H1 (cell line): Measurements from ENCODE around the gene NUP210. TPM values are rescaled to one million over a fixed set of nuclear protein-coding genes. Genes with fewer than 3 reads are reported as not detected.
"Not testable (repeated sequence)": the region's sequence is repeated elsewhere in the genome, so short reads cannot be mapped to it uniquely, and the experiment has no call there.

ENCODE experiments used
- CTCF ChIA-PET: fragments of 300-600 bp; sonication (Branson Sonifier 250); formaldehyde crosslinking; loops from one replicate; lab custom pipeline; 2021; ENCODE audit not compliant: partially characterized antibody; lab: Charles Lee
- POLR2A ChIA-PET: fragments of 300-600 bp; sonication (Branson Sonifier 250); formaldehyde crosslinking; loops from one replicate; lab custom pipeline; 2021; ENCODE audit warnings: inconsistent platforms; ENCODE audit not compliant: partially characterized antibody; lab: Charles Lee
- DNase-seq, 2 experiments: peaks; one replicate each; pipeline versions ENCODE4 v3.0.0 to v3.0.0-alpha.2; 2010 to 2022; ENCODE audit warnings: low spot score in 2 of 2, low read depth in 1 of 2, mixed read lengths in 1 of 2
- FAIRE-seq: peaks from 2 replicates; lab custom pipeline; 2011; peaks lifted over from hg19 to GRCh38; lab: Jason Lieb, UNC
- H2AFZ ChIP-seq: 2 replicates; pipeline ENCODE4 v1.8.1; 2012; ENCODE audit warnings: low read length, inconsistent platforms
- H2AK5ac ChIP-seq: 2 replicates; pipeline ENCODE4 v1.6.1; 2013; ENCODE audit warnings: low read depth, low read length
- H2BK120ac ChIP-seq: replicated peaks from 2 replicates; pipeline ENCODE3; 2013; ENCODE audit warnings: low read depth, low read length, inconsistent platforms
- H2BK12ac ChIP-seq: 2 replicates; pipeline ENCODE4 v1.6.1; 2013; ENCODE audit warnings: low read depth, low read length
- H2BK15ac ChIP-seq: 2 replicates; pipeline ENCODE4 v1.6.1; 2013; ENCODE audit warnings: low read length
- H2BK20ac ChIP-seq: 2 replicates; pipeline ENCODE4 v1.6.1; 2013; ENCODE audit warnings: low read length
- H2BK5ac ChIP-seq: 2 replicates; pipeline ENCODE4 v1.6.1; 2013; ENCODE audit warnings: low read depth, low read length
- H3K14ac ChIP-seq: 2 replicates; pipeline ENCODE4 v1.6.1; 2013; ENCODE audit warnings: inconsistent platforms; ENCODE audit not compliant: insufficient read length
- H3K18ac ChIP-seq: 2 replicates; pipeline ENCODE4 v1.6.1; 2013; ENCODE audit warnings: low read length; ENCODE audit errors: extremely low read depth
- H3K23ac ChIP-seq: 2 replicates; pipeline ENCODE4 v1.6.1; 2013; ENCODE audit warnings: inconsistent platforms; ENCODE audit not compliant: insufficient read length
- H3K23me2 ChIP-seq: 2 replicates; pipeline ENCODE4 v1.6.1; 2013; ENCODE audit warnings: low read depth, low read length
- H3K27ac ChIP-seq: 2 replicates; pipeline ENCODE4 v1.6.1; 2011; ENCODE audit warnings: low read depth, low read length, inconsistent platforms
- H3K27me3 ChIP-seq, 4 experiments: replicated peaks in 1 of 4; 1 replicate in 1 of 4; 2 replicates in 3 of 4; pipeline versions ENCODE4 v1.6.1 to v1.8.1; 2011 to 2013; ENCODE audit warnings: low read length in 3 of 4, mild to moderate bottlenecking in 3 of 4, inconsistent platforms in 2 of 4, mixed read lengths in 2 of 4, moderate library complexity in 1 of 4; ENCODE audit not compliant: control insufficient read depth in 3 of 4, insufficient read depth in 3 of 4; ENCODE audit errors: extremely low read depth in 1 of 4
- H3K36me3 ChIP-seq, 4 experiments: 2 replicates each; pipeline versions ENCODE4 v1.6.1 to v1.8.1; 2011 to 2013; ENCODE audit warnings: mild to moderate bottlenecking in 4 of 4, low read length in 3 of 4, moderate library complexity in 2 of 4, control low read depth in 1 of 4, inconsistent platforms in 1 of 4; ENCODE audit not compliant: insufficient read depth in 4 of 4, control insufficient read depth in 2 of 4
- H3K4ac ChIP-seq: replicated peaks from 2 replicates; pipeline ENCODE3; 2013; ENCODE audit warnings: low read length, low read depth, mixed read lengths, inconsistent platforms; ENCODE audit not compliant: insufficient read length
- H3K4me1 ChIP-seq, 4 experiments: replicated peaks in 1 of 4; 1 replicate in 1 of 4; 2 replicates in 3 of 4; pipeline versions ENCODE4 v1.6.1 to v1.8.1; 2011 to 2013; ENCODE audit warnings: low read length in 3 of 4, inconsistent platforms in 2 of 4, mixed read lengths in 1 of 4; ENCODE audit not compliant: insufficient read depth in 4 of 4, control insufficient read depth in 3 of 4
- H3K4me2 ChIP-seq, 2 experiments: 2 replicates each; pipeline versions ENCODE4 v1.6.1 to v1.8.1; 2011 to 2013; ENCODE audit warnings: low read depth in 2 of 2, low read length in 2 of 2, control low read depth in 1 of 2, inconsistent platforms in 1 of 2, mild to moderate bottlenecking in 1 of 2; ENCODE audit not compliant: insufficient read depth in 1 of 2
- H3K4me3 ChIP-seq, 4 experiments: fragments of 200-600, 300-600 bp in 1 of 4; sonication (generic), shearing (Covaris generic), sonication (Bioruptor Twin) in 1 of 4; 2 replicates each; pipeline versions ENCODE4 v1.5.1 to v1.8.1; 2011 to 2016; ENCODE audit warnings: low read length in 4 of 4, low read depth in 3 of 4, control low read depth in 2 of 4, inconsistent platforms in 2 of 4, mild to moderate bottlenecking in 2 of 4, mixed read lengths in 1 of 4, moderate library complexity in 1 of 4; ENCODE audit not compliant: insufficient read depth in 2 of 4; ENCODE audit errors: extremely low read depth in 1 of 4
- H3K56ac ChIP-seq: replicated peaks from 2 replicates; pipeline ENCODE3; 2013; ENCODE audit warnings: low read depth, mild to moderate bottlenecking, mixed read lengths, low read length, inconsistent platforms; ENCODE audit not compliant: insufficient read length
- H3K79me1 ChIP-seq: 2 replicates; pipeline ENCODE4 v1.6.1; 2013; ENCODE audit warnings: low read depth, low read length, control low read depth
- H3K79me2 ChIP-seq, 2 experiments: 2 replicates each; pipeline versions ENCODE4 v1.6.1 to v1.8.1; 2012 to 2013; ENCODE audit warnings: low read length in 2 of 2, mild to moderate bottlenecking in 2 of 2, inconsistent platforms in 1 of 2; ENCODE audit not compliant: insufficient read depth in 2 of 2, control insufficient read depth in 1 of 2
- H3K9ac ChIP-seq, 4 experiments: replicated peaks in 1 of 4; 1 replicate in 1 of 4; 2 replicates in 3 of 4; pipeline versions ENCODE4 v1.6.1 to v1.8.1; 2011 to 2013; ENCODE audit warnings: low read depth in 3 of 4, low read length in 3 of 4, control low read depth in 2 of 4, mild to moderate bottlenecking in 2 of 4, moderate library complexity in 2 of 4, inconsistent platforms in 1 of 4; ENCODE audit errors: extremely low read depth in 1 of 4
- H3K9me3 ChIP-seq, 2 experiments: 2 replicates each; pipeline versions ENCODE4 v1.6.1 to v1.8.1; 2012 to 2013; ENCODE audit warnings: mild to moderate bottlenecking in 2 of 2, moderate library complexity in 2 of 2, control low read depth in 1 of 2, inconsistent platforms in 1 of 2, low read depth in 1 of 2, low read length in 1 of 2, mixed read lengths in 1 of 2; ENCODE audit not compliant: insufficient read depth in 2 of 2
- H4K20me1 ChIP-seq, 2 experiments: replicated peaks in 1 of 2; 2 replicates each; pipeline versions ENCODE3 to v1.8.1; 2011 to 2013; ENCODE audit warnings: inconsistent platforms in 2 of 2, low read length in 2 of 2, mild to moderate bottlenecking in 1 of 2; ENCODE audit not compliant: insufficient read depth in 2 of 2, control insufficient read depth in 1 of 2
- H4K5ac ChIP-seq: 2 replicates; pipeline ENCODE4 v1.6.1; 2013; ENCODE audit warnings: low read length, low read depth, mixed read lengths, inconsistent platforms; ENCODE audit not compliant: insufficient read length
- H4K8ac ChIP-seq: 2 replicates; pipeline ENCODE4 v1.8.0; 2013; ENCODE audit warnings: mild to moderate bottlenecking, moderate library complexity, low read length, inconsistent platforms; ENCODE audit not compliant: insufficient read depth; ENCODE audit errors: extremely low read depth
- H4K91ac ChIP-seq: replicated peaks from 2 replicates; pipeline ENCODE3; 2013; ENCODE audit warnings: low read length, mixed read lengths, inconsistent platforms; ENCODE audit not compliant: insufficient read length
- ZNF274 ChIP-seq: IDR thresholded peaks from 2 replicates; pipeline ENCODE4 v1.7.0; 2012; ENCODE audit warnings: low read length, borderline replicate concordance; ENCODE audit errors: extremely low read depth
- WGBS, 2 experiments: shearing (Covaris generic) in 1 of 2; methylation state at CpG; one replicate each; pipeline versions ENCODE4 v1.1.6 to v1.1.7; 2013 to 2015; ENCODE audit warnings: low lambda C conversion rate in 2 of 2, mixed read lengths in 2 of 2, inconsistent platforms in 1 of 2, low coverage in 1 of 2, missing lambda C conversion rate in 1 of 2; ENCODE audit not compliant: insufficient replicate concordance in 2 of 2, insufficient coverage in 1 of 2, insufficient read length in 1 of 2; ENCODE audit errors: extremely low coverage in 1 of 2, missing lambda C conversion rate in 1 of 2; 5-methylcytosine and 5-hydroxymethylcytosine counted together
- polyA plus RNA-seq, 7 experiments: library from polyadenylated mRNA; depleted of rRNA in 3 of 7; stranded (reverse) in 5 of 7; unstranded in 2 of 7; fragments of >200 nt in 5 of 7; fragments of 200-250 nt in 2 of 7; gene quantifications; 1 replicate in 5 of 7; 2 replicates in 1 of 7; 4 replicates in 1 of 7; pipeline versions ENCODE4 v1.2.1 to v1.2.3, GENCODE V29; 2011 to 2013; ENCODE audit warnings: missing spikeins in 2 of 7, mixed read lengths in 2 of 7
- total RNA-seq: library from RNA; stranded (reverse); fragmentation: NEBNext Ultra II Directional; extraction: Animal tissue kit (Norgen Biotek cat#: 25700); gene quantifications from 2 replicates; pipeline ENCODE4 v1.2.1, GENCODE V29; 2021

The NUP210 gene
- total and polyA plus RNA-seq, 2 of the 8 experiments (the other 6 are each of a cell fraction or from before 2014, with no cell fraction given): 51.0 to 53.7 TPM

DNA sequence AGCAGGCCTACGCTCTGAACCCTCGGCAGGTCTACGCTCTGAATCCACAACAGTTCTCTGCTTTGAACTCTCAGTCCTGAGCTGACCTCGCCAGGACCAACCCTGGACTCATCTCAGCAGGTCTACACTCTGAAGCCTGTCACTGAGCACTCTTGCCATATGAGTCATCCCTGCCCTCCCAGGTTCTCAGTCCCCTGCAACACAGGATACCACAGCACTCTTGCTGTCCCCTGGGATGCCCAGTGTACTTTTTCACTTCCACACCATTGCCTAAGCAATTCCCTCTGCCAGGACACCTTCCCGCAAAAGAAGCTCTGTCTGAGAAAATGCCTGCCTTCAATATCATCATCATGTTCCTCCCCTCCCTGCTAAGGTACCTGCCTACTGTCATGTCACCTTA is 42.0 kb downstream of the NUP210 start:
- no peaks in the 10 kb centered on the region for H3K9me3 ChIP-seq
- H3K56ac ChIP-seq: no peak overlapping the region
- H2BK20ac ChIP-seq: no peak overlapping the region
- FAIRE-seq (no peak), DNase-seq (no peak)
- H3K79me1 ChIP-seq: no peaks in the 10 kb centered on the region; the same call in 1 of the 2 replicates
- H3K27ac ChIP-seq: no peak overlapping the region
- H3K4me2 ChIP-seq: no peak overlapping the region
- WGBS, 2 experiments: 95% methylated on average over 5 of the region's 5 CpGs; no CpG with 5 or more reads in 1 of the 2 experiments
- peaks cover 0 to 44% (median 12%) of the 10 kb centered on the region in 4 experiments; a peak in 7 of 8 replicates for H3K36me3 ChIP-seq
- H3K27me3 ChIP-seq: no peaks in the 10 kb centered on the region
- H2BK5ac ChIP-seq: no peak overlapping the region
- H2AFZ ChIP-seq: no peak overlapping the region
- no peak for TF ChIP-seq ZNF274
- no peak overlapping the region for H3K4me3 ChIP-seq
- no peak overlapping the region for H3K14ac ChIP-seq
- no peaks in the 10 kb centered on the region for H3K4me1 ChIP-seq
- H2BK120ac ChIP-seq: no peak overlapping the region
- no peak overlapping the region for H4K91ac ChIP-seq
- no peak overlapping the region for H3K23ac ChIP-seq
- H4K5ac ChIP-seq: no peak overlapping the region
- H3K4ac ChIP-seq: no peak overlapping the region
- no peaks in the 10 kb centered on the region for H3K79me2 ChIP-seq
- peaks cover 2 to 9% of the 10 kb centered on the region in 2 experiments for H4K20me1 ChIP-seq
- ChIA-PET POLR2A (no interaction called here), CTCF (interaction anchor here (0.6 to 6.9 kb wide), 7 partner anchors 13 to 286 kb away, joined by 3 to 40 read pairs (median 5); no protein-coding TSS in a partner anchor)
- no peak overlapping the region for H4K8ac ChIP-seq
- no peak overlapping the region for H3K9ac ChIP-seq
- H3K23me2 ChIP-seq: peaks cover 5% of the 10 kb centered on the region
- no peak overlapping the region for H3K18ac ChIP-seq
- no peak overlapping the region for H2AK5ac ChIP-seq
- no peak overlapping the region for H2BK15ac ChIP-seq
- no peak overlapping the region for H2BK12ac ChIP-seq

DNA sequence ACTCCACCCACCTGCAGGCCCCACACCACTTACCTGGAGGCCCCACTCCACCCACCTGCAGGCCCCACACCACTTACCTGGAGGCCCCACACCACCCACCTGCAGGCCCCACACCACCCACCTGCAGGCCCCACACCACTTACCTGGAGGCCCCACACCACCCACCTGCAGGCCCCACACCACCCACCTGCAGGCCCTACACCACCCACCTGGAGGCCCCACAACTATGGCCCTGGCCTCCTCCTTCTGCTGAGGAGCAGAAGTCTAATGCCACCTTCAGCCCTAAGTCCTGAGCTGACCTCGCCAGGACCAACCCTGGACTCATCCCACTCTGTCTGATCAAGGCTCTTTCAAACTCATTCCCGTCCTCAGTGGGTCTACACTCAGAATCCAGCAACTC is 42.4 kb downstream of the NUP210 start:
- H2BK15ac ChIP-seq, H3K23me2 ChIP-seq, H3K79me2 ChIP-seq, H2BK120ac ChIP-seq, H2BK5ac ChIP-seq, H3K79me1 ChIP-seq, H2AFZ ChIP-seq, H3K14ac ChIP-seq, H3K4me1 ChIP-seq, H3K27ac ChIP-seq, H4K5ac ChIP-seq, H2BK12ac ChIP-seq, FAIRE-seq, H3K23ac ChIP-seq, H4K20me1 ChIP-seq, H3K27me3 ChIP-seq, DNase-seq, H2AK5ac ChIP-seq, H3K56ac ChIP-seq, H3K4me3 ChIP-seq, H3K4ac ChIP-seq, H4K91ac ChIP-seq, H3K9me3 ChIP-seq, H3K9ac ChIP-seq, H3K4me2 ChIP-seq, H2BK20ac ChIP-seq, H4K8ac ChIP-seq, H3K18ac ChIP-seq, POLR2A ChIA-PET: not testable (repeated sequence)
- peaks cover 2 to 44% (median 13%) of the 10 kb centered on the region in 4 experiments; a peak in 7 of 8 replicates for H3K36me3 ChIP-seq
- 89% methylated on average over 2 of the region's 2 CpGs; no CpG with 5 or more reads in 1 of the 2 experiments for WGBS, 2 experiments
- CTCF ChIA-PET: interaction anchor here (0.6 to 6.9 kb wide), 7 partner anchors 13 to 285 kb away, joined by 3 to 40 read pairs (median 5); no protein-coding TSS in a partner anchor
